Measurements from ENCODE around the gene RAP2A. TPM values are rescaled to one million over a fixed set of nuclear protein-coding genes. Genes with fewer than 3 reads are reported as not detected.

RAP2A gene
- total RNA-seq, 1 donor from 2014 or later = 70.9 TPM

DNA sequence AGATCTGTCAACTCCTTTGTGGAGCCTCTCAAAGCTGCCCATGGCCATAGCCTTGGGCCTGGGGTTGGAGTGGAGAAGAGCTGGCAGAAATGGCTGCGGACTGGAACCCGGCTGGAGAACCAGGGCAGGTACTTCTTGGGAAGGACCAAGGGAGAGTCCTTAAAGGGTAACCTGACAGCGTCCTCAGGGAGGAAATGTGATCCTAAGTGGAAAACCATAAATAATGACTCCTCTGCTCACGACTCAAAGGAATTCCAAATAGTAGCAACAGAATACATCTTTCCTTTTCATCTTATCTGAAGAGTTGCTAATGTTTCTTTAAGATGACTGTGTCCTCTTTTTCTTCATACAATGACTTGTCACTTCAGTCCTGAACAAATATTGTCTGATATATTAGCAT is 41.0 kb downstream of the RAP2A start:
- no peak for DNase-seq (ENCODE audit: low spot score)
- no peak overlapping the region for H2AFZ ChIP-seq (replicated peaks)
- no peaks in the 10 kb centered on the region for H3K36me3 ChIP-seq
- no peaks in the 10 kb centered on the region for H3K4me1 ChIP-seq
- H3K27me3 Mint-ChIP-seq (ENCODE audit: insufficient read depth, low read depth) = no peaks in the 10 kb centered on the region
- H3F3A ChIP-seq (ENCODE audit: low read depth) = no peaks in the 10 kb centered on the region
- TF ChIP-seq, protein P1, sequence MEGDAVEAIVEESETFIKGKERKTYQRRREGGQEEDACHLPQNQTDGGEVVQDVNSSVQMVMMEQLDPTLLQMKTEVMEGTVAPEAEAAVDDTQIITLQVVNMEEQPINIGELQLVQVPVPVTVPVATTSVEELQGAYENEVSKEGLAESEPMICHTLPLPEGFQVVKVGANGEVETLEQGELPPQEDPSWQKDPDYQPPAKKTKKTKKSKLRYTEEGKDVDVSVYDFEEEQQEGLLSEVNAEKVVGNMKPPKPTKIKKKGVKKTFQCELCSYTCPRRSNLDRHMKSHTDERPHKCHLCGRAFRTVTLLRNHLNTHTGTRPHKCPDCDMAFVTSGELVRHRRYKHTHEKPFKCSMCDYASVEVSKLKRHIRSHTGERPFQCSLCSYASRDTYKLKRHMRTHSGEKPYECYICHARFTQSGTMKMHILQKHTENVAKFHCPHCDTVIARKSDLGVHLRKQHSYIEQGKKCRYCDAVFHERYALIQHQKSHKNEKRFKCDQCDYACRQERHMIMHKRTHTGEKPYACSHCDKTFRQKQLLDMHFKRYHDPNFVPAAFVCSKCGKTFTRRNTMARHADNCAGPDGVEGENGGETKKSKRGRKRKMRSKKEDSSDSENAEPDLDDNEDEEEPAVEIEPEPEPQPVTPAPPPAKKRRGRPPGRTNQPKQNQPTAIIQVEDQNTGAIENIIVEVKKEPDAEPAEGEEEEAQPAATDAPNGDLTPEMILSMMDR (IDR thresholded peaks at IDR 0.05) = no peak
- no peak overlapping the region for H3K27ac ChIP-seq
- no peaks in the 10 kb centered on the region for H4K20me1 ChIP-seq (ENCODE audit: low read depth)
- H3K4me1 Mint-ChIP-seq = no peaks in the 10 kb centered on the region
- H3K9me3 ChIP-seq (ENCODE audit: low read depth) = no peaks in the 10 kb centered on the region
- no peak overlapping the region for H3K4me3 Mint-ChIP-seq
- H3K4me3 ChIP-seq = no peak overlapping the region
- no peaks in the 10 kb centered on the region for H3K79me2 ChIP-seq (ENCODE audit: low read depth)
- peaks cover 2% of the 10 kb centered on the region for H3K36me3 Mint-ChIP-seq
- no peak overlapping the region for H3K4me2 ChIP-seq
- no peak overlapping the region for H3K9ac ChIP-seq
- no peak overlapping the region for H3K27ac Mint-ChIP-seq
- H3K9me3 Mint-ChIP-seq = no peaks in the 10 kb centered on the region
- no peaks in the 10 kb centered on the region for H3K27me3 ChIP-seq

DNA sequence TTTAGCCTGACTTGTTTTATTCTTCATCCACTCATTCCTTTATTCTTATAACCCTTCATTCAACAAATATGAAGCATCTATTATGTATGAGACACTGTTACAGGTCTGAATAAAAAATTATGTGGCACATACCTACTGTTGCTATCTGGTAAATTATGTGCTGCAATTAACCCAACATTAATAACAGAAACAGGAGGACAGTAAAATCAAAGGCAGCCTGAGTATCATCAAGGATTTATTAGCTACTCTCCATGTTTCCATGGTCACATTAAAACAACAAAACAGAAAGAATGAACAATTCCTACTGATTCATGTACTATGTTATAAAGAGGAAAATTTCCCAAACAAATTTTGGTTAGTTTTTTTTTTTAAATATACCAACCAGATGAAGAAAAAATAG is 43.9 kb downstream of the RAP2A start:
- Histone ChIP-seq H3K4me1 (no peaks in the 10 kb centered on the region), H3K79me2 (ENCODE audit: low read depth) (no peaks in the 10 kb centered on the region), H3K4me2 (no peak overlapping the region), H3K36me3 (no peaks in the 10 kb centered on the region), H3K9ac (no peak overlapping the region), H3K27me3 (no peaks in the 10 kb centered on the region), H3K9me3 (ENCODE audit: low read depth) (no peaks in the 10 kb centered on the region), H2AFZ (replicated peaks) (no peak overlapping the region), H3K27ac (no peak overlapping the region), H3F3A (ENCODE audit: low read depth) (no peaks in the 10 kb centered on the region), H4K20me1 (ENCODE audit: low read depth) (no peaks in the 10 kb centered on the region), H3K4me3 (no peak overlapping the region)
- no peaks in the 10 kb centered on the region for H3K4me1 Mint-ChIP-seq
- no peaks in the 10 kb centered on the region for H3K9me3 Mint-ChIP-seq
- TF ChIP-seq EZH2phosphoT487 (IDR thresholded peaks at IDR 0.05) (no peak), EZH2 (IDR thresholded peaks at IDR 0.05) (no peak)
- TF ChIP-seq, protein P1 (IDR thresholded peaks at IDR 0.05) = no peak
- no peak for DNase-seq (ENCODE audit: low spot score)
- H3K27ac Mint-ChIP-seq = no peak overlapping the region
- no peaks in the 10 kb centered on the region for H3K36me3 Mint-ChIP-seq
- H3K27me3 Mint-ChIP-seq (ENCODE audit: insufficient read depth, low read depth) = no peaks in the 10 kb centered on the region
- no peak overlapping the region for H3K4me3 Mint-ChIP-seq

DNA sequence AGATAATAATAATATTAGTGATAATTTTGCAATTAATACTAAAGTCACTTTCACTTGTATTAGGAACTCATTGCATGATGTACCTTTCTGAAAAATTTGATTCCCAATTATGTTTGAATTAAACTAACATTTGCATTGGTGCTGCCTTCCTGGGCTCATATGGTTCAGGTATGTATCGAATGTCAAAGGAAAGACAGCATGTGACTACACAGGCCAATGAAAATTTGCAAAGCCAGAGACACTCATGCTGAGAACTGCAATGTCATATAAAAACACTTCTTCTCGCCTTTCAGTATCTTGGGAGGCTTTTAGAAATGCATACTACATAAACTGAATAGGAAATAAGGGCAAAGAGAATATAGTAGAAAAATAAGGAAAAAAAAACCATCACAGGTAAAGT is 44.3 kb downstream of the RAP2A start:
- no peaks in the 10 kb centered on the region for H3K36me3 ChIP-seq
- H3K27me3 ChIP-seq = no peaks in the 10 kb centered on the region
- Mint-ChIP-seq H3K27me3 (ENCODE audit: insufficient read depth, low read depth) (no peaks in the 10 kb centered on the region), H3K4me1 (no peaks in the 10 kb centered on the region), H3K27ac (no peak overlapping the region), H3K4me3 (no peak overlapping the region), H3K9me3 (no peaks in the 10 kb centered on the region), H3K36me3 (no peaks in the 10 kb centered on the region)
- no peaks in the 10 kb centered on the region for H3K4me1 ChIP-seq
- no peak overlapping the region for H3K4me2 ChIP-seq
- TF ChIP-seq EZH2phosphoT487 (IDR thresholded peaks at IDR 0.05) = no peak
- TF ChIP-seq, protein P1 (IDR thresholded peaks at IDR 0.05) = no peak
- no peak for TF ChIP-seq EZH2 (IDR thresholded peaks at IDR 0.05)
- DNase-seq (ENCODE audit: low spot score) = no peak
- H3F3A ChIP-seq (ENCODE audit: low read depth) = no peaks in the 10 kb centered on the region
- H3K79me2 ChIP-seq (ENCODE audit: low read depth) = no peaks in the 10 kb centered on the region
- no peak overlapping the region for H2AFZ ChIP-seq (replicated peaks)
- H4K20me1 ChIP-seq (ENCODE audit: low read depth) = no peaks in the 10 kb centered on the region
- H3K9ac ChIP-seq = no peak overlapping the region
- no peaks in the 10 kb centered on the region for H3K9me3 ChIP-seq (ENCODE audit: low read depth)
- H3K27ac ChIP-seq = no peak overlapping the region
- no peak overlapping the region for H3K4me3 ChIP-seq

DNA sequence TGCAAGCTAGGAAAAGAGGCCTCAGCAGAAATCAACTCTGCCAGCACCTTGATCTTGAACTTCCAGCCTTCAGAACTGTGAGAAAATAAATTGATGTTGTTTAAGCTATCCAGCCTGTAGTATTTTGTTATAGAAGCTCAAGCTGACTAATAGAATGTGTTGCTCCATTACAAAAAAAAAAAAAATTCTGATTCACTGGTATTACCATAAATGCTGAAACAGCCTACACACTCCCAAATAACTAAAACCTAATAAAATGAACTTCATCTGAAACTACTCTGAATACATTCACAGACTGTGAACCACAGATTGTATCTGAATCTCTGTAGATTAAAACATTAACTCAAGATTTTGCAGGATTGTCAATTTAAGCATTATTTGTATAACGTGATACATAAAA is 49.5 kb downstream of the RAP2A start:
- Histone ChIP-seq H3K9me3 (ENCODE audit: low read depth) (no peaks in the 10 kb centered on the region), H3K4me3 (no peak overlapping the region), H3K36me3 (no peaks in the 10 kb centered on the region), H3K9ac (no peak overlapping the region), H3K4me1 (no peaks in the 10 kb centered on the region), H3K4me2 (no peak overlapping the region), H3F3A (ENCODE audit: low read depth) (no peaks in the 10 kb centered on the region), H4K20me1 (ENCODE audit: low read depth) (no peaks in the 10 kb centered on the region), H3K79me2 (ENCODE audit: low read depth) (no peaks in the 10 kb centered on the region), H3K27me3 (no peaks in the 10 kb centered on the region), H2AFZ (replicated peaks) (no peak overlapping the region), H3K27ac (no peak overlapping the region)
- Mint-ChIP-seq H3K36me3 (no peaks in the 10 kb centered on the region), H3K4me3 (no peak overlapping the region), H3K27ac (no peak overlapping the region), H3K27me3 (ENCODE audit: insufficient read depth, low read depth) (no peaks in the 10 kb centered on the region), H3K9me3 (no peaks in the 10 kb centered on the region), H3K4me1 (no peaks in the 10 kb centered on the region)
- TF ChIP-seq, protein P1 (IDR thresholded peaks at IDR 0.05) = no peak
- TF ChIP-seq EZH2 (IDR thresholded peaks at IDR 0.05) (no peak), EZH2phosphoT487 (IDR thresholded peaks at IDR 0.05) (no peak)
- no peak for DNase-seq (ENCODE audit: low spot score)

Measured in neural progenitor cell (in vitro differentiated cells).